T-helper 2 cell treated with Interferon-gamma antibody and Interleukin-4, amounts not matched to agents 5 μg/mL and 100 μg/mL, for 36 hours (primary cell): ENCODE results near the gene KIFBP.
"Not testable (repeated sequence)": the region's sequence is repeated elsewhere in the genome, so short reads cannot be mapped to it uniquely, and the experiment has no call there.

ENCODE experiments used
- DNase-seq: peaks from one replicate; pipeline ENCODE4 v3.0.0; 2021; ENCODE audit warnings: low spot score
- H3K27ac Mint-ChIP-seq: one replicate; pipeline ENCODE4 v1.8.0; 2021; ENCODE audit warnings: mild to moderate bottlenecking, mixed read lengths
- H3K27me3 Mint-ChIP-seq: one replicate; pipeline ENCODE4 v1.8.0; 2021; ENCODE audit warnings: low read depth, mixed read lengths
- H3K36me3 Mint-ChIP-seq: one replicate; pipeline ENCODE4 v1.8.0; 2021; ENCODE audit warnings: low read depth, mixed read lengths
- H3K4me1 Mint-ChIP-seq: one replicate; pipeline ENCODE4 v1.8.0; 2021; ENCODE audit warnings: low read depth, mixed read lengths
- H3K4me3 Mint-ChIP-seq: one replicate; pipeline ENCODE4 v1.8.0; 2022; ENCODE audit warnings: mild to moderate bottlenecking, moderate library complexity, mixed read lengths
- H3K9me3 Mint-ChIP-seq: one replicate; pipeline ENCODE4 v1.8.0; 2021; ENCODE audit warnings: mixed read lengths

KIFBP gene

GRCh38 chr10:68988530-68989316 is at the start of gene KIFBP:
Gene KIFBP, plus strand, starts transcription at chr10:68988803. Its CDS starts 30 bp downstream, at chr10:68988833.
- Mint-ChIP-seq H3K36me3 (peaks cover 17% of the 10 kb centered on the region), H3K27ac (peak within 1 kb of the TSS; percentile 95), H3K4me3 (peak within 1 kb of the TSS; percentile 99), H3K27me3 (no peaks in the 10 kb centered on the region), H3K9me3 (no peaks in the 10 kb centered on the region), H3K4me1 (peaks cover 32% of the 10 kb centered on the region)
- peak; percentile 88 for DNase-seq

- DNase-seq: no peak
- no peaks in the 10 kb centered on the region for H3K27me3 Mint-ChIP-seq
- H3K9me3 Mint-ChIP-seq: no peaks in the 10 kb centered on the region
- peaks cover 34% of the 10 kb centered on the region for H3K36me3 Mint-ChIP-seq
- no peak overlapping the region for H3K27ac Mint-ChIP-seq
- H3K4me1 Mint-ChIP-seq: peaks cover 12% of the 10 kb centered on the region
- no peak overlapping the region for H3K4me3 Mint-ChIP-seq
These were observed 49.7 kb upstream of the KIFBP start for GRCh38 chr10:68938884-68939283.

GRCh38 chr10:68940917-68941316 is 47.7 kb upstream of the KIFBP start:
- not testable (repeated sequence) for H3K27ac Mint-ChIP-seq, H3K9me3 Mint-ChIP-seq, H3K4me1 Mint-ChIP-seq, H3K4me3 Mint-ChIP-seq, H3K27me3 Mint-ChIP-seq, DNase-seq
- peaks cover 32% of the 10 kb centered on the region for H3K36me3 Mint-ChIP-seq

GRCh38 chr10:68950598-68950997 is 38.0 kb upstream of the KIFBP start:
- Mint-ChIP-seq H3K4me1 (no peaks in the 10 kb centered on the region), H3K36me3 (peaks cover 25% of the 10 kb centered on the region), H3K27ac (no peak overlapping the region), H3K9me3 (no peaks in the 10 kb centered on the region), H3K4me3 (no peak overlapping the region), H3K27me3 (no peaks in the 10 kb centered on the region)
- no peak for DNase-seq

- peak overlapping the region; percentile 72 for H3K27ac Mint-ChIP-seq
- H3K36me3 Mint-ChIP-seq: peaks cover 29% of the 10 kb centered on the region
- no peaks in the 10 kb centered on the region for H3K27me3 Mint-ChIP-seq
- DNase-seq: no peak
- peaks cover 18% of the 10 kb centered on the region for H3K4me1 Mint-ChIP-seq
- no peaks in the 10 kb centered on the region for H3K9me3 Mint-ChIP-seq
- H3K4me3 Mint-ChIP-seq: peak overlapping the region; percentile 65
These were observed 33.7 kb upstream of the KIFBP start for GRCh38 chr10:68954904-68955303.

GRCh38 chr10:68955355-68955831 is 33.2 kb upstream of the KIFBP start:
- Mint-ChIP-seq H3K4me3 (peak overlapping the region; percentile 96), H3K27ac (peak overlapping the region; percentile 99), H3K36me3 (peaks cover 31% of the 10 kb centered on the region), H3K4me1 (peaks cover 21% of the 10 kb centered on the region), H3K9me3 (no peaks in the 10 kb centered on the region), H3K27me3 (no peaks in the 10 kb centered on the region)
- no peak for DNase-seq

GRCh38 chr10:68955832-68956532 is 32.6 kb upstream of the KIFBP start, which contains the start of gene DDX21:
Gene DDX21, plus strand, starts transcription at chr10:68956170. Its CDS starts 56 bp downstream, at chr10:68956226.
- H3K4me1 Mint-ChIP-seq: peaks cover 21% of the 10 kb centered on the region
- DNase-seq: peak; percentile 88
- H3K27ac Mint-ChIP-seq: peak within 1 kb of the TSS; percentile 99
- peak within 1 kb of the TSS; percentile 96 for H3K4me3 Mint-ChIP-seq
- no peaks in the 10 kb centered on the region for H3K27me3 Mint-ChIP-seq
- H3K9me3 Mint-ChIP-seq: no peaks in the 10 kb centered on the region
- peaks cover 35% of the 10 kb centered on the region for H3K36me3 Mint-ChIP-seq

- DNase-seq: no peak
- Mint-ChIP-seq H3K27me3 (no peaks in the 10 kb centered on the region), H3K4me3 (peak overlapping the region; percentile 96), H3K27ac (peak overlapping the region; percentile 99), H3K36me3 (peaks cover 44% of the 10 kb centered on the region), H3K9me3 (no peaks in the 10 kb centered on the region), H3K4me1 (peaks cover 27% of the 10 kb centered on the region)
These were observed 31.4 kb upstream of the KIFBP start for GRCh38 chr10:68957284-68957615.

- Mint-ChIP-seq H3K27me3 (no peaks in the 10 kb centered on the region), H3K4me1 (peaks cover 27% of the 10 kb centered on the region), H3K9me3 (no peaks in the 10 kb centered on the region), H3K27ac (peak overlapping the region; percentile 99), H3K4me3 (peak overlapping the region; percentile 96), H3K36me3 (peaks cover 46% of the 10 kb centered on the region)
- no peak for DNase-seq
These were observed 30.9 kb upstream of the KIFBP start for GRCh38 chr10:68957654-68958053.

- H3K27ac Mint-ChIP-seq: peak overlapping the region; percentile 49
- no peaks in the 10 kb centered on the region for H3K9me3 Mint-ChIP-seq
- H3K4me1 Mint-ChIP-seq: peaks cover 27% of the 10 kb centered on the region
- no peaks in the 10 kb centered on the region for H3K27me3 Mint-ChIP-seq
- H3K4me3 Mint-ChIP-seq: peak overlapping the region; percentile 3
- no peak for DNase-seq
- peaks cover 54% of the 10 kb centered on the region for H3K36me3 Mint-ChIP-seq
These were observed 28.7 kb upstream of the KIFBP start for GRCh38 chr10:68959695-68960527.

- Mint-ChIP-seq H3K4me3 (no peak overlapping the region), H3K27ac (no peak overlapping the region), H3K27me3 (no peaks in the 10 kb centered on the region), H3K9me3 (no peaks in the 10 kb centered on the region), H3K36me3 (peaks cover 62% of the 10 kb centered on the region), H3K4me1 (peaks cover 19% of the 10 kb centered on the region)
- DNase-seq: no peak
These were observed 25.5 kb upstream of the KIFBP start for GRCh38 chr10:68963151-68963550.

- Mint-ChIP-seq H3K27me3 (no peaks in the 10 kb centered on the region), H3K4me1 (peaks cover 14% of the 10 kb centered on the region), H3K36me3 (peaks cover 66% of the 10 kb centered on the region), H3K9me3 (no peaks in the 10 kb centered on the region), H3K27ac (no peak overlapping the region), H3K4me3 (no peak overlapping the region)
- DNase-seq: no peak
These were observed 14.6 kb upstream of the KIFBP start for GRCh38 chr10:68973975-68974374.

- H3K9me3 Mint-ChIP-seq, H3K4me1 Mint-ChIP-seq, H3K27me3 Mint-ChIP-seq, DNase-seq, H3K27ac Mint-ChIP-seq, H3K4me3 Mint-ChIP-seq: not testable (repeated sequence)
- peaks cover 69% of the 10 kb centered on the region for H3K36me3 Mint-ChIP-seq
These were observed 12.6 kb upstream of the KIFBP start for GRCh38 chr10:68975936-68976473.
